CD4-positive, alpha-beta T cell (primary cell): ENCODE results near the gene LRRC72. TPM values are rescaled to one million over a fixed set of nuclear protein-coding genes. Genes with fewer than 3 reads are reported as not detected.
"Not testable (repeated sequence)": the region's sequence is repeated elsewhere in the genome, so short reads cannot be mapped to it uniquely, and the experiment has no call there.

Experiments
- ATAC-seq: fragments of 200-7000 bp; cut with Tn5 transposase; one replicate; pipeline ENCODE4 v1.10.0; 2022; ENCODE audit warnings: mild to moderate bottlenecking; ENCODE audit not compliant: poor library complexity
- CTCF ChIA-PET: fragments of 350-600 bp; sonication (Branson Sonifier 250); formaldehyde crosslinking; loops from one replicate; lab custom pipeline; 2021; ENCODE audit warnings: antibody characterized with exemption, inconsistent platforms; lab: Charles Lee
- POLR2A ChIA-PET: fragments of 350-600 bp; sonication (Branson Sonifier 250); formaldehyde crosslinking; loops from one replicate; lab custom pipeline; 2021; ENCODE audit warnings: antibody characterized with exemption, inconsistent platforms; lab: Charles Lee
- DNase-seq, 14 experiments: peaks; one replicate each; pipeline ENCODE4 v3.0.0-alpha.2; 2013 to 2020; ENCODE audit warnings: mixed read lengths in 2 of 14
- H3K27ac ChIP-seq, 2 donors: one replicate each; pipeline versions ENCODE4 v1.5.1 to v1.7.0; 2013; ENCODE audit warnings: low read length in 2 of 2, low read depth in 1 of 2, mild to moderate bottlenecking in 1 of 2
- H3K27me3 ChIP-seq, 2 experiments: 1 replicate in 1 of 2; 2 replicates in 1 of 2; pipeline versions ENCODE4 v1.6.1 to v1.7.0; 2013; ENCODE audit warnings: low read length in 2 of 2, control low read depth in 1 of 2, mild to moderate bottlenecking in 1 of 2, moderate library complexity in 1 of 2; ENCODE audit not compliant: insufficient read depth in 2 of 2, control insufficient read depth in 1 of 2
- H3K36me3 ChIP-seq: one replicate; pipeline ENCODE4 v1.6.1; 2013; ENCODE audit warnings: low read length, control low read depth; ENCODE audit not compliant: insufficient read depth
- H3K4me1 ChIP-seq: one replicate; pipeline ENCODE4 v1.6.1; 2013; ENCODE audit warnings: low read length, control low read depth; ENCODE audit not compliant: insufficient read depth
- H3K4me3 ChIP-seq: one replicate; pipeline ENCODE4 v1.5.1; 2013; ENCODE audit warnings: mild to moderate bottlenecking, low read length, moderate library complexity
- H3K9me3 ChIP-seq, 2 experiments: 1 replicate in 1 of 2; 2 replicates in 1 of 2; pipeline versions ENCODE4 v1.6.1 to v1.7.0; 2013; ENCODE audit warnings: low read length in 2 of 2, mild to moderate bottlenecking in 2 of 2, control low read depth in 1 of 2, moderate library complexity in 1 of 2; ENCODE audit not compliant: control insufficient read depth in 1 of 2, insufficient read depth in 1 of 2
- H3K27ac Mint-ChIP-seq: one replicate; pipeline ENCODE4 v1.8.0; 2020; ENCODE audit warnings: mixed read lengths
- H3K27me3 Mint-ChIP-seq: one replicate; pipeline ENCODE4 v1.8.0; 2021; ENCODE audit warnings: mixed read lengths
- H3K36me3 Mint-ChIP-seq: one replicate; pipeline ENCODE4 v1.8.0; 2021; ENCODE audit warnings: low read depth, mixed read lengths
- H3K4me1 Mint-ChIP-seq: one replicate; pipeline ENCODE4 v1.8.0; 2021; ENCODE audit warnings: low read depth, mixed read lengths
- H3K4me3 Mint-ChIP-seq: one replicate; pipeline ENCODE4 v1.8.0; 2020; ENCODE audit warnings: mild to moderate bottlenecking, mixed read lengths
- H3K9me3 Mint-ChIP-seq: one replicate; pipeline ENCODE4 v1.8.0; 2020; ENCODE audit warnings: mixed read lengths
- CTCF ChIP-seq: fragments of 200-600 bp; IDR thresholded peaks from one replicate; pipeline ENCODE4 v1.8.0; 2022; ENCODE audit warnings: antibody characterized with exemption, mild to moderate bottlenecking
- intact Hi-C, 2 experiments: fragments of 100-400 bp; cut with DNase I in 1 of 2; cut with micrococcal nuclease in 1 of 2; formaldehyde crosslinking; loops; one replicate each; pipeline versions ENCODE4 v1.15.1 to v1.9.0; 2023 to 2025; cut with DNase I, micrococcal nuclease
- total RNA-seq, 174 experiments: library from RNA in 2 of 174; stranded (reverse) in 2 of 174; gene quantifications; one replicate each; pipeline ENCODE4 v1.2.3 and lab custom pipeline; 2021 to 2026

LRRC72 gene
- total RNA-seq, 2 experiments from 2014 or later: not detected

- POLR2A ChIA-PET: no interaction called here
- Mint-ChIP-seq H3K27ac (no peak overlapping the region), H3K4me3 (no peak overlapping the region), H3K4me1 (no peaks in the 10 kb centered on the region), H3K27me3 (no peaks in the 10 kb centered on the region), H3K36me3 (no peaks in the 10 kb centered on the region), H3K9me3 (no peaks in the 10 kb centered on the region)
- Histone ChIP-seq H3K9me3 (no peaks in the 10 kb centered on the region), H3K27ac (no peak overlapping the region), H3K36me3 (no peaks in the 10 kb centered on the region), H3K4me1 (no peaks in the 10 kb centered on the region), H3K27me3 (no peaks in the 10 kb centered on the region), H3K4me3 (no peak overlapping the region)
- no peak for TF ChIP-seq CTCF
- ATAC-seq: no peak
- no peak for DNase-seq
- CTCF ChIA-PET: no interaction called here
- intact Hi-C loops: no loop called here
These were observed 65.8 kb downstream of the LRRC72 start for GRCh38 chr7:16592395-16592794.

GRCh38 chr7:16594061-16594460 lies 67.4 kb downstream of the LRRC72 start:
- no peaks in the 10 kb centered on the region for H3K4me1 Mint-ChIP-seq
- no peak for TF ChIP-seq CTCF
- ChIA-PET POLR2A (interaction anchor here (0.7 kb wide), 2 partner anchors 23 to 62 kb away, joined by 3 read pairs; no protein-coding TSS in a partner anchor), CTCF (no interaction called here)
- Histone ChIP-seq H3K9me3 (no peaks in the 10 kb centered on the region), H3K4me1 (no peaks in the 10 kb centered on the region), H3K27me3 (no peaks in the 10 kb centered on the region), H3K4me3 (no peak overlapping the region), H3K27ac (no peak overlapping the region), H3K36me3 (no peaks in the 10 kb centered on the region)
- intact Hi-C loops: no loop called here
- no peaks in the 10 kb centered on the region for H3K27me3 Mint-ChIP-seq
- peaks cover 6% of the 10 kb centered on the region for H3K36me3 Mint-ChIP-seq
- H3K9me3 Mint-ChIP-seq: no peaks in the 10 kb centered on the region
- ATAC-seq (no peak), DNase-seq (no peak)
- H3K4me3 Mint-ChIP-seq: no peak overlapping the region
- no peak overlapping the region for H3K27ac Mint-ChIP-seq

- no peaks in the 10 kb centered on the region for H3K4me1 Mint-ChIP-seq
- Histone ChIP-seq H3K4me1 (no peaks in the 10 kb centered on the region), H3K4me3 (no peak overlapping the region), H3K27me3 (no peaks in the 10 kb centered on the region), H3K9me3 (no peaks in the 10 kb centered on the region), H3K27ac (no peak overlapping the region), H3K36me3 (no peaks in the 10 kb centered on the region)
- TF ChIP-seq CTCF: no peak
- no peak overlapping the region for H3K4me3 Mint-ChIP-seq
- H3K27me3 Mint-ChIP-seq: no peaks in the 10 kb centered on the region
- DNase-seq: no peak
- H3K36me3 Mint-ChIP-seq: peaks cover 12% of the 10 kb centered on the region
- ChIA-PET POLR2A (interaction anchor here (0.7 kb wide), 1 partner anchor 22 kb away, joined by 3 read pairs; no protein-coding TSS in a partner anchor), CTCF (no interaction called here)
- no peak for ATAC-seq
- H3K27ac Mint-ChIP-seq: no peak overlapping the region
- intact Hi-C loops: no loop called here
- no peaks in the 10 kb centered on the region for H3K9me3 Mint-ChIP-seq
These were observed 68.1 kb downstream of the LRRC72 start for GRCh38 chr7:16594676-16595075.

GRCh38 chr7:16595596-16595995 lies 69.0 kb downstream of the LRRC72 start:
- DNase-seq, H3K4me3 Mint-ChIP-seq, H3K36me3 ChIP-seq, ATAC-seq, H3K27me3 ChIP-seq, H3K9me3 Mint-ChIP-seq, intact Hi-C loops, H3K4me1 ChIP-seq, H3K27ac ChIP-seq, H3K9me3 ChIP-seq, H3K27ac Mint-ChIP-seq, H3K27me3 Mint-ChIP-seq, CTCF ChIA-PET, POLR2A ChIA-PET, H3K4me1 Mint-ChIP-seq, H3K4me3 ChIP-seq: not testable (repeated sequence)
- peaks cover 21% of the 10 kb centered on the region for H3K36me3 Mint-ChIP-seq
